GM06990 (cell line): Measurements from ENCODE around the gene UBLCP1.
A peak's percentile ranks its signal among the peaks of the same experiment; 100 is the strongest.

Source experiments
- DNase-seq: peaks from one replicate; pipeline ENCODE4 v3.0.0-alpha.2; 2011; ENCODE audit not compliant: insufficient read length; ENCODE audit errors: extremely low read depth
- H3K27me3 ChIP-seq: replicated peaks from 2 replicates; pipeline ENCODE4 v1.6.0; 2011; ENCODE audit warnings: low read length; ENCODE audit not compliant: control insufficient read depth, insufficient read depth
- H3K36me3 ChIP-seq: 2 replicates; pipeline ENCODE4 v1.5.1; 2011; ENCODE audit warnings: low read length; ENCODE audit not compliant: control insufficient read depth, insufficient read depth
- H3K4me3 ChIP-seq: replicated peaks from 2 replicates; pipeline ENCODE4 v1.5.1; 2011; ENCODE audit warnings: low read depth, mild to moderate bottlenecking, control low read depth, low read length
- CTCF ChIP-seq: IDR thresholded peaks from 2 replicates; pipeline ENCODE4 v1.5.1; 2011; ENCODE audit warnings: low read length, control low read depth, mild to moderate bottlenecking, inconsistent platforms; ENCODE audit not compliant: insufficient read depth, poor library complexity, severe bottlenecking

The UBLCP1 gene

GRCh38 chr5:159262859-159263568 is at the start of gene UBLCP1:
UBLCP1 (plus strand) TSS chr5:159263290; CDS start chr5:159268916, 5,626 bp downstream.
- TF ChIP-seq CTCF: no peak
- peak within 1 kb of the TSS; percentile 87 for H3K4me3 ChIP-seq
- no peaks in the 10 kb centered on the region for H3K27me3 ChIP-seq
- peak; percentile 88 for DNase-seq
- H3K36me3 ChIP-seq: no peaks in the 10 kb centered on the region; the same call in 1 of the 2 replicates

GRCh38 chr5:159214486-159215271 is 48.4 kb upstream of the UBLCP1 start:
- TF ChIP-seq CTCF: no peak
- H3K4me3 ChIP-seq: no peak overlapping the region
- no peaks in the 10 kb centered on the region for H3K36me3 ChIP-seq
- no peak for DNase-seq
- H3K27me3 ChIP-seq: no peaks in the 10 kb centered on the region

GRCh38 chr5:159215886-159216285 is 47.2 kb upstream of the UBLCP1 start:
- no peak for DNase-seq
- no peak for TF ChIP-seq CTCF
- Histone ChIP-seq H3K36me3 (no peaks in the 10 kb centered on the region), H3K27me3 (no peaks in the 10 kb centered on the region), H3K4me3 (no peak overlapping the region)

GRCh38 chr5:159216454-159216853 is 46.6 kb upstream of the UBLCP1 start:
- H3K27me3 ChIP-seq: no peaks in the 10 kb centered on the region
- no peaks in the 10 kb centered on the region for H3K36me3 ChIP-seq
- no peak for DNase-seq
- TF ChIP-seq CTCF: no peak
- no peak overlapping the region for H3K4me3 ChIP-seq

- Histone ChIP-seq H3K36me3 (no peaks in the 10 kb centered on the region), H3K4me3 (no peak overlapping the region), H3K27me3 (no peaks in the 10 kb centered on the region)
- no peak for DNase-seq
- no peak for TF ChIP-seq CTCF
Observed at GRCh38 chr5:159217236-159217635, 45.9 kb upstream of the UBLCP1 start.
